RCC 7860 (cell line): ENCODE measurements around the gene MAPRE3.
"Not testable (repeated sequence)": the region's sequence is repeated elsewhere in the genome, so short reads cannot be mapped to it uniquely, and the experiment has no call there.

Experiments
- DNase-seq: peaks from one replicate; pipeline ENCODE4 v3.0.0-alpha.2; 2015; ENCODE audit warnings: low spot score
- FAIRE-seq: peaks from 2 replicates; lab custom pipeline; 2012; peaks lifted over from hg19 to GRCh38; lab: Jason Lieb, UNC

Gene MAPRE3

GRCh38 chr2:27060323-27060722 is 89.9 kb downstream of the MAPRE3 start:
- no peak for DNase-seq
- no peak for FAIRE-seq

- FAIRE-seq = no peak
- DNase-seq = no peak
These were observed 94.7 kb downstream of the MAPRE3 start for GRCh38 chr2:27065128-27065527.

GRCh38 chr2:27067385-27067784 is 96.9 kb downstream of the MAPRE3 start:
- DNase-seq = no peak
- FAIRE-seq = no peak

- no peak for FAIRE-seq
These were observed 99.0 kb downstream of the MAPRE3 start for GRCh38 chr2:27069436-27069835.

GRCh38 chr2:27069961-27070618 is 99.7 kb downstream of the MAPRE3 start:
- no peak for FAIRE-seq
- no peak for DNase-seq

More at GRCh38 chr2:27069436-27069835, 99.0 kb downstream of the MAPRE3 start:
- DNase-seq = no peak

- DNase-seq (no peak), FAIRE-seq (no peak)
These were observed 100.3 kb downstream of the MAPRE3 start for GRCh38 chr2:27070653-27071276.

- DNase-seq (peak; percentile 73), FAIRE-seq (no peak)
These were observed 101.0 kb downstream of the MAPRE3 start, which contains the start of gene OST4 for GRCh38 chr2:27071277-27071989. Gene OST4, minus strand, starts transcription at chr2:27071654.

- DNase-seq = no peak
These were observed 101.8 kb downstream of the MAPRE3 start for GRCh38 chr2:27071990-27072830.

GRCh38 chr2:27072920-27073319 is 102.5 kb downstream of the MAPRE3 start:
- FAIRE-seq = no peak
- no peak for DNase-seq

More at GRCh38 chr2:27071990-27072830, 101.8 kb downstream of the MAPRE3 start:
- FAIRE-seq = no peak

- FAIRE-seq (no peak), DNase-seq (no peak)
These were observed 103.3 kb downstream of the MAPRE3 start for GRCh38 chr2:27073782-27074181.

GRCh38 chr2:27074738-27075565 is 104.5 kb downstream of the MAPRE3 start:
- DNase-seq (no peak), FAIRE-seq (no peak)

GRCh38 chr2:27075566-27075871 is 105.1 kb downstream of the MAPRE3 start:
- FAIRE-seq, DNase-seq: not testable (repeated sequence)

GRCh38 chr2:27076323-27076722 is 105.9 kb downstream of the MAPRE3 start:
- DNase-seq (no peak), FAIRE-seq (no peak)
